ENCODE measurements around the gene OGG1.

DNA sequence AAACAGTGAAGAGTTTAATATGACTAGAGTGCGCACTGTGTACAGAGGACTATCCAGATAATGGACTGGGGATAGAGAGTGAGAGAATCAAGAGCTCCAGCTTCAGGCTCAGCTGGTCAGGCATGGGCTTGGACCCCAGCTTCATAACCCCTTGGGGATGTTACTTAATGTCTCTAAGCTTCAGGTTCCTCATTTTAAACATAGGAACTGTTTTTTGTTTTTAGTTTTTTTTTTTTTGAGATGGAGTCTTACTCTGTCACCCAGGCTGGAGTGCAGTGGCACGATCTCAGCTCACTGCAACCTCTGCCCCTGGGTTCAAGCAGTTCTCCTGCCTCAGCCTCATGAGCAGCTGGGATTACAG lies 28.1 kb upstream of the OGG1 start:
- TF ChIP-seq, protein P1, sequence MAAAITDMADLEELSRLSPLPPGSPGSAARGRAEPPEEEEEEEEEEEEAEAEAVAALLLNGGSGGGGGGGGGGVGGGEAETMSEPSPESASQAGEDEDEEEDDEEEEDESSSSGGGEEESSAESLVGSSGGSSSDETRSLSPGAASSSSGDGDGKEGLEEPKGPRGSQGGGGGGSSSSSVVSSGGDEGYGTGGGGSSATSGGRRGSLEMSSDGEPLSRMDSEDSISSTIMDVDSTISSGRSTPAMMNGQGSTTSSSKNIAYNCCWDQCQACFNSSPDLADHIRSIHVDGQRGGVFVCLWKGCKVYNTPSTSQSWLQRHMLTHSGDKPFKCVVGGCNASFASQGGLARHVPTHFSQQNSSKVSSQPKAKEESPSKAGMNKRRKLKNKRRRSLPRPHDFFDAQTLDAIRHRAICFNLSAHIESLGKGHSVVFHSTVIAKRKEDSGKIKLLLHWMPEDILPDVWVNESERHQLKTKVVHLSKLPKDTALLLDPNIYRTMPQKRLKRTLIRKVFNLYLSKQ (tag by site-specific recombination; IDR thresholded peaks at IDR 0.05; ENCODE audit: borderline replicate concordance) = no peak
- no peak for TF ChIP-seq ZNF311 (tag by site-specific recombination; IDR thresholded peaks at IDR 0.05; ENCODE audit: borderline replicate concordance)
- TF ChIP-seq, protein P2, sequence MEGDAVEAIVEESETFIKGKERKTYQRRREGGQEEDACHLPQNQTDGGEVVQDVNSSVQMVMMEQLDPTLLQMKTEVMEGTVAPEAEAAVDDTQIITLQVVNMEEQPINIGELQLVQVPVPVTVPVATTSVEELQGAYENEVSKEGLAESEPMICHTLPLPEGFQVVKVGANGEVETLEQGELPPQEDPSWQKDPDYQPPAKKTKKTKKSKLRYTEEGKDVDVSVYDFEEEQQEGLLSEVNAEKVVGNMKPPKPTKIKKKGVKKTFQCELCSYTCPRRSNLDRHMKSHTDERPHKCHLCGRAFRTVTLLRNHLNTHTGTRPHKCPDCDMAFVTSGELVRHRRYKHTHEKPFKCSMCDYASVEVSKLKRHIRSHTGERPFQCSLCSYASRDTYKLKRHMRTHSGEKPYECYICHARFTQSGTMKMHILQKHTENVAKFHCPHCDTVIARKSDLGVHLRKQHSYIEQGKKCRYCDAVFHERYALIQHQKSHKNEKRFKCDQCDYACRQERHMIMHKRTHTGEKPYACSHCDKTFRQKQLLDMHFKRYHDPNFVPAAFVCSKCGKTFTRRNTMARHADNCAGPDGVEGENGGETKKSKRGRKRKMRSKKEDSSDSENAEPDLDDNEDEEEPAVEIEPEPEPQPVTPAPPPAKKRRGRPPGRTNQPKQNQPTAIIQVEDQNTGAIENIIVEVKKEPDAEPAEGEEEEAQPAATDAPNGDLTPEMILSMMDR (tag by site-specific recombination; IDR thresholded peaks at IDR 0.05) = no peak
- no peak for TF ChIP-seq ZNF155 (tag by site-specific recombination; IDR thresholded peaks at IDR 0.05)
- TF ChIP-seq, protein P3, sequence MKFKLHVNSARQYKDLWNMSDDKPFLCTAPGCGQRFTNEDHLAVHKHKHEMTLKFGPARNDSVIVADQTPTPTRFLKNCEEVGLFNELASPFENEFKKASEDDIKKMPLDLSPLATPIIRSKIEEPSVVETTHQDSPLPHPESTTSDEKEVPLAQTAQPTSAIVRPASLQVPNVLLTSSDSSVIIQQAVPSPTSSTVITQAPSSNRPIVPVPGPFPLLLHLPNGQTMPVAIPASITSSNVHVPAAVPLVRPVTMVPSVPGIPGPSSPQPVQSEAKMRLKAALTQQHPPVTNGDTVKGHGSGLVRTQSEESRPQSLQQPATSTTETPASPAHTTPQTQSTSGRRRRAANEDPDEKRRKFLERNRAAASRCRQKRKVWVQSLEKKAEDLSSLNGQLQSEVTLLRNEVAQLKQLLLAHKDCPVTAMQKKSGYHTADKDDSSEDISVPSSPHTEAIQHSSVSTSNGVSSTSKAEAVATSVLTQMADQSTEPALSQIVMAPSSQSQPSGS (tag by site-specific recombination; IDR thresholded peaks at IDR 0.05; ENCODE audit: low read depth) = no peak
- no peak for TF ChIP-seq ZBTB17 (tag by site-specific recombination; IDR thresholded peaks at IDR 0.05)

Data from HEK293 (cell line).